ENCODE data around the gene TMEM59L. TPM values are rescaled to one million over a fixed set of nuclear protein-coding genes. Genes with fewer than 3 reads are reported as not detected.

The TMEM59L gene
- not detected for total RNA-seq

GRCh38 chr19:18612772-18613588, at the start of gene TMEM59L:
TSS of gene TMEM59L (plus strand) at chr19:18612870. CDS start at chr19:18612959, 89 bp downstream.
- Mint-ChIP-seq H3K4me1 (ENCODE audit: low read depth) (peaks cover 17% of the 10 kb centered on the region), H3K27ac (no peak within 1 kb of the TSS), H3K9me3 (no peaks in the 10 kb centered on the region), H3K4me3 (peak within 1 kb of the TSS; percentile 57), H3K36me3 (ENCODE audit: low read depth) (no peaks in the 10 kb centered on the region), H3K27me3 (peaks cover 67% of the 10 kb centered on the region)
- POLR2A ChIA-PET = interaction anchor here (1.7 kb wide), 1 partner anchor 20 kb away, joined by 4 read pairs; no protein-coding TSS in a partner anchor
- DNase-seq (peak; percentile 45), ATAC-seq (peak; percentile 34)
- TF ChIP-seq CTCF (IDR thresholded peaks at IDR 0.05) = no peak
- intact Hi-C loops (cut with micrococcal nuclease) = no loop called here
- CTCF ChIA-PET = interaction anchor here (0.6 to 1.6 kb wide), 3 partner anchors 19 to 211 kb away, joined by 3 to 4 read pairs (median 3); no protein-coding TSS in a partner anchor

GRCh38 chr19:18566953-18567352, 45.7 kb upstream of the TMEM59L start:
- H3K27me3 Mint-ChIP-seq = no peaks in the 10 kb centered on the region
- H3K36me3 Mint-ChIP-seq (ENCODE audit: low read depth) = peaks cover 55% of the 10 kb centered on the region
- peaks cover 3% of the 10 kb centered on the region for H3K4me1 Mint-ChIP-seq (ENCODE audit: low read depth)
- POLR2A ChIA-PET = no interaction called here
- H3K4me3 Mint-ChIP-seq = no peak overlapping the region
- H3K9me3 Mint-ChIP-seq = no peaks in the 10 kb centered on the region
- H3K27ac Mint-ChIP-seq = no peak overlapping the region
- intact Hi-C loops (cut with micrococcal nuclease) = no loop called here
- TF ChIP-seq CTCF (IDR thresholded peaks at IDR 0.05) = no peak
- no peak for DNase-seq
- ATAC-seq = no peak
- CTCF ChIA-PET = no interaction called here

- no peaks in the 10 kb centered on the region for H3K27me3 Mint-ChIP-seq
- H3K4me3 Mint-ChIP-seq = no peak overlapping the region
- POLR2A ChIA-PET = interaction anchor here (0.7 to 1.1 kb wide), 2 partner anchors 10 to 21 kb away, joined by 3 to 5 read pairs; no protein-coding TSS in a partner anchor
- peaks cover 61% of the 10 kb centered on the region for H3K36me3 Mint-ChIP-seq (ENCODE audit: low read depth)
- CTCF ChIA-PET = no interaction called here
- H3K4me1 Mint-ChIP-seq (ENCODE audit: low read depth) = peaks cover 13% of the 10 kb centered on the region
- intact Hi-C loops (cut with micrococcal nuclease) = no loop called here
- DNase-seq = no peak
- no peak for ATAC-seq
- no peak overlapping the region for H3K27ac Mint-ChIP-seq
- H3K9me3 Mint-ChIP-seq = no peaks in the 10 kb centered on the region
- no peak for TF ChIP-seq CTCF (IDR thresholded peaks at IDR 0.05)
Observed at GRCh38 chr19:18568367-18568766, 44.3 kb upstream of the TMEM59L start.

- ChIA-PET CTCF (interaction anchor here (0.6 to 2.5 kb wide), 12 partner anchors 9 to 121 kb away, joined by 3 to 37 read pairs (median 6); partner anchors contain the start of genes ELL, KXD1 and REX1BD), POLR2A (interaction anchor here (0.6 to 4.5 kb wide), 20 partner anchors 10 to 434 kb away, joined by 3 to 51 read pairs (median 5); partner anchors contain the start of genes COPE, DDX49, ELL and FKBP8)
- no peak for TF ChIP-seq CTCF (IDR thresholded peaks at IDR 0.05)
- H3K4me3 Mint-ChIP-seq = peak within 1 kb of the TSS; percentile 87
- peak within 1 kb of the TSS; percentile 91 for H3K27ac Mint-ChIP-seq
- no peaks in the 10 kb centered on the region for H3K9me3 Mint-ChIP-seq
- H3K36me3 Mint-ChIP-seq (ENCODE audit: low read depth) = peaks cover 68% of the 10 kb centered on the region
- H3K27me3 Mint-ChIP-seq = no peaks in the 10 kb centered on the region
- H3K4me1 Mint-ChIP-seq (ENCODE audit: low read depth) = peaks cover 29% of the 10 kb centered on the region
- peak; percentile 99 for DNase-seq
- peak; percentile 92 for ATAC-seq
- intact Hi-C loops (cut with micrococcal nuclease) = loop anchor here (5.0 to 10.0 kb wide), 2 partner anchors 49 to 107 kb away; partner anchors contain the start of gene ELL
Observed at GRCh38 chr19:18571564-18572344, 40.9 kb upstream of the TMEM59L start, which contains the start of gene UBA52. TSS of gene UBA52 (plus strand) at chr19:18571857. CDS start at chr19:18573301, 1,444 bp downstream.

Measured in activated CD8-positive, alpha-beta T cell treated with anti-CD3 and anti-CD28 coated beads for 36 hours (primary cell).